ENCODE results near the gene GABRB2.

GABRB2 gene

DNA sequence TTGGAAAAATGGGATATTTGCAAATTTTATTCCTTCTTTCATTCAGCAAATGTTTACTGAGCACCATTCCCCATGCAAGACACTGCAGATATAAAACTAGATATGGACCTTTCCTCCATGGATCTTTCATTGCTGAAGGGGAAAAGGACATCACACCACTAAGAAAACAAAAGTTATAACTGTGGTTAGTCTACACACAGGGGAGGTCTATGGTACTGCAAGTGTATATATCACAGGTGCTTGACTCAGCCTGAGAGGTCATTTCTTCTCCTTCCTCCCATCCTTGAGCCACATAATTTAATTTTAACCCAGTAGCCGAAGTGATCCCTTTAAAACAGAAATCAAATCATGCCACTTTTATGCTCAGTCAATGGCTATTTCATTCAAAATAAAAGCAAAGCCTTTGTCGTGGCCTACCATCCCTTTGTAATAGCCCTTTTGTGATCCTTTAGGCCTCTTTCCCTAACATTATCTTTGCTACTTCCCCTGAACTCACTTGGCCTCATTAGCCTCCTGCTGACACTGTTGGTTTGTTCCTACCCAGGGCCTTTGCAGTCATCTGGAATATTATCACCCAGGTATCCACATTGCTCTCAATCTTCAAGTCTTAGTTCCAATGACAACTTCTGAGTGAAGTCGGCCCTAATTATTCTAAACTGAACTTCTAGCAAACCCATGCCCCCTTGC, 213.2 kb downstream of the GABRB2 start:
- Histone ChIP-seq H4K20me1 (ENCODE audit: low read depth, low read length) (no peaks in the 10 kb centered on the region), H3K9me2 (replicated peaks; ENCODE audit: insufficient read depth, low read length) (no peaks in the 10 kb centered on the region), H3K27me3 (ENCODE audit: low read length) (no peaks in the 10 kb centered on the region), H3K4me3 (ENCODE audit: insufficient read depth, low read length, poor library complexity, severe bottlenecking) (no peak overlapping the region), H3K27ac (ENCODE audit: low read depth, low read length) (no peak overlapping the region), H3K9me3 (ENCODE audit: insufficient read depth, low read length) (no peaks in the 10 kb centered on the region), H3F3A (ENCODE audit: insufficient read depth) (no peaks in the 10 kb centered on the region), H3K36me3 (ENCODE audit: low read length) (no peaks in the 10 kb centered on the region), H3K4me2 (ENCODE audit: low read depth, low read length, poor library complexity, severe bottlenecking) (no peak overlapping the region), H2AFZ (ENCODE audit: low read depth, low read length, severe bottlenecking) (no peak overlapping the region), H3K79me2 (ENCODE audit: insufficient read depth, low read length) (no peaks in the 10 kb centered on the region), H3K9ac (ENCODE audit: low read length) (no peak overlapping the region)
- TF ChIP-seq, protein P1, sequence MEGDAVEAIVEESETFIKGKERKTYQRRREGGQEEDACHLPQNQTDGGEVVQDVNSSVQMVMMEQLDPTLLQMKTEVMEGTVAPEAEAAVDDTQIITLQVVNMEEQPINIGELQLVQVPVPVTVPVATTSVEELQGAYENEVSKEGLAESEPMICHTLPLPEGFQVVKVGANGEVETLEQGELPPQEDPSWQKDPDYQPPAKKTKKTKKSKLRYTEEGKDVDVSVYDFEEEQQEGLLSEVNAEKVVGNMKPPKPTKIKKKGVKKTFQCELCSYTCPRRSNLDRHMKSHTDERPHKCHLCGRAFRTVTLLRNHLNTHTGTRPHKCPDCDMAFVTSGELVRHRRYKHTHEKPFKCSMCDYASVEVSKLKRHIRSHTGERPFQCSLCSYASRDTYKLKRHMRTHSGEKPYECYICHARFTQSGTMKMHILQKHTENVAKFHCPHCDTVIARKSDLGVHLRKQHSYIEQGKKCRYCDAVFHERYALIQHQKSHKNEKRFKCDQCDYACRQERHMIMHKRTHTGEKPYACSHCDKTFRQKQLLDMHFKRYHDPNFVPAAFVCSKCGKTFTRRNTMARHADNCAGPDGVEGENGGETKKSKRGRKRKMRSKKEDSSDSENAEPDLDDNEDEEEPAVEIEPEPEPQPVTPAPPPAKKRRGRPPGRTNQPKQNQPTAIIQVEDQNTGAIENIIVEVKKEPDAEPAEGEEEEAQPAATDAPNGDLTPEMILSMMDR (IDR thresholded peaks at IDR 0.05; ENCODE audit: insufficient read depth, low read length, poor library complexity, severe bottlenecking), result no peak
- no peak for TF ChIP-seq EZH2phosphoT487 (conservative IDR thresholded peaks at IDR 0.05; ENCODE audit: low read length)

DNA sequence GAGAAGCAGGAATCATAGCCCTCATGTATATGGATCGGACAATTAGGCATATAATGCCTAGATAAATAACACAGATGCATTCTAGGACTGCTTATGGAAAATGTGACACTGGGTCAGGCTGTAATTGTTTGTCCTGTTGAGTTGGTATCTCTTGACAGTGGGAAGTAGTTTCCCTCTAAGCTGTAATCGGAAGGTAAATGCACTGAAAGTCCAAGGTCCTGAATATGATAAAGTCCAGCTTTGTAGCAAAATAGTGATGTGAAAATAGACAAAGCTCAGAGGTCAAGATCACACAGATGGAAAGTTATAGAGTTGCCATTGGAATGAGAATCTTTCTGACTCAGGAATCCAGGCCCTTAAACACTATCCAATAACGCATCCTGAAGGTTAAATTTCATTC, 214.2 kb downstream of the GABRB2 start:
- Histone ChIP-seq H3K9me2 (replicated peaks; ENCODE audit: insufficient read depth, low read length) (no peaks in the 10 kb centered on the region), H4K20me1 (ENCODE audit: low read depth, low read length) (no peaks in the 10 kb centered on the region), H3K9ac (ENCODE audit: low read length) (no peak overlapping the region), H3K79me2 (ENCODE audit: insufficient read depth, low read length) (no peaks in the 10 kb centered on the region), H3K27ac (ENCODE audit: low read depth, low read length) (no peak overlapping the region), H3K4me3 (ENCODE audit: insufficient read depth, low read length, poor library complexity, severe bottlenecking) (no peak overlapping the region), H2AFZ (ENCODE audit: low read depth, low read length, severe bottlenecking) (no peak overlapping the region), H3K36me3 (ENCODE audit: low read length) (no peaks in the 10 kb centered on the region), H3K27me3 (ENCODE audit: low read length) (no peaks in the 10 kb centered on the region), H3K4me2 (ENCODE audit: low read depth, low read length, poor library complexity, severe bottlenecking) (no peak overlapping the region), H3K9me3 (ENCODE audit: insufficient read depth, low read length) (no peaks in the 10 kb centered on the region), H3F3A (ENCODE audit: insufficient read depth) (no peaks in the 10 kb centered on the region)
- TF ChIP-seq EZH2phosphoT487 (conservative IDR thresholded peaks at IDR 0.05; ENCODE audit: low read length), result no peak
- TF ChIP-seq, protein P1 (IDR thresholded peaks at IDR 0.05; ENCODE audit: insufficient read depth, low read length, poor library complexity, severe bottlenecking), result no peak

DNA sequence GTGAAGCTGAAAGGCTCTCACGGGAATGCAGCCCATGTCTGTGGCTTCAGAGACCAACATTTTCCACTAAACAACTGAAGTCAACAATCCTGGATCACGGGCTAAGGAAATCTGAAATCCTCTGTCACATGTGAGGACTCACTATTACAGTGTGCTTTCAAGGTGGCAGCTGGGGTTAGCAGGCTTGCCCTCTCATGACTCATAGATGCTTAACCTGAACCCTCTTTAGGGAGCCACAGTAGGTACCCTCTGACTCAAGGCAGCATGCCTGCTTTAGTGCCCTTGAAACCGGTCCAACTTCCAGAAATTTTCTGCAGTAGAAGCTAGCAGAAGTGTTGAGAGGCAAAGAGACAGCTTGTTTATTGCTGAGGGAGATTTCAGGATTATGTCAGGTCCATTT, 232.5 kb downstream of the GABRB2 start:
- no peak overlapping the region for H3K9ac ChIP-seq (ENCODE audit: low read length)
- TF ChIP-seq, protein P1 (IDR thresholded peaks at IDR 0.05; ENCODE audit: insufficient read depth, low read length, poor library complexity, severe bottlenecking), result no peak
- TF ChIP-seq EZH2phosphoT487 (conservative IDR thresholded peaks at IDR 0.05; ENCODE audit: low read length), result no peak
- no peak overlapping the region for H2AFZ ChIP-seq (ENCODE audit: low read depth, low read length, severe bottlenecking)

More for the DNA sequence above, 232.5 kb downstream of the GABRB2 start:
- H3K27me3 ChIP-seq (ENCODE audit: low read length), result no peaks in the 10 kb centered on the region
- H3K36me3 ChIP-seq (ENCODE audit: low read length), result no peaks in the 10 kb centered on the region
- H3K27ac ChIP-seq (ENCODE audit: low read depth, low read length), result no peak overlapping the region
- H4K20me1 ChIP-seq (ENCODE audit: low read depth, low read length), result no peaks in the 10 kb centered on the region
- no peaks in the 10 kb centered on the region for H3K9me3 ChIP-seq (ENCODE audit: insufficient read depth, low read length)
- no peak overlapping the region for H3K4me2 ChIP-seq (ENCODE audit: low read depth, low read length, poor library complexity, severe bottlenecking)
- no peaks in the 10 kb centered on the region for H3K9me2 ChIP-seq (replicated peaks; ENCODE audit: insufficient read depth, low read length)
- no peaks in the 10 kb centered on the region; the same call in 1 of the 2 replicates for H3F3A ChIP-seq (ENCODE audit: insufficient read depth)
- no peaks in the 10 kb centered on the region for H3K79me2 ChIP-seq (ENCODE audit: insufficient read depth, low read length)
- H3K4me3 ChIP-seq (ENCODE audit: insufficient read depth, low read length, poor library complexity, severe bottlenecking), result no peak overlapping the region

Measured in SU-DHL-6 (cell line).